ENCODE measurements around the gene DIRAS2. TPM values are rescaled to one million over a fixed set of nuclear protein-coding genes. Genes with fewer than 3 reads are reported as not detected.

The DIRAS2 gene
- total and polyA plus RNA-seq, 2 experiments from 2014 or later, result 0.16 to 1.2 TPM

DNA sequence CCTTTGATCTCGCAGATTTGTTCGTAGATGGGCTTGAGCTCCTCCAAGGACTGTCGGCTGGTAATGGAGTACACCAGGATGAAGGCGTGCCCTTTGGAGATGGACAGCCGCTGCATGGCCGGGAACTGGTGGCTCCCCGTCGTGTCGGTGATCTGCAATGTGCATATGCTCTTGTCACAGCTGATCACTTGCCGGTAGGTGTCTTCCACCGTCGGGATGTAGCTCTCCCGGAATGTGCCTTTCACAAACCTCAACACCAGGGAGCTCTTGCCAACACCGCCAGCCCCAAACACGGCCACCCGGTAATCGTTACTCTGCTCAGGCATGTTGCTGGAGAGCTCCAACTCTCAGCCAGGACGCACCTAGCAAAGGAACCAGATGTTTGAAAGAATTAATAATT is 29.1 kb downstream of the DIRAS2 start:
- H3K9me3 ChIP-seq (ENCODE audit: low read depth), result no peaks in the 10 kb centered on the region
- no peak overlapping the region for H3K4me3 ChIP-seq
- DNase-seq (ENCODE audit: low read depth in 1 of 2, low spot score in 1 of 2), result no peak
- H3K27ac ChIP-seq, result no peak overlapping the region
- no peaks in the 10 kb centered on the region for H3K27me3 ChIP-seq
- no peaks in the 10 kb centered on the region for H3K36me3 ChIP-seq
- no peaks in the 10 kb centered on the region for H3K4me1 ChIP-seq (ENCODE audit: low read depth)
- TF ChIP-seq, protein P1, sequence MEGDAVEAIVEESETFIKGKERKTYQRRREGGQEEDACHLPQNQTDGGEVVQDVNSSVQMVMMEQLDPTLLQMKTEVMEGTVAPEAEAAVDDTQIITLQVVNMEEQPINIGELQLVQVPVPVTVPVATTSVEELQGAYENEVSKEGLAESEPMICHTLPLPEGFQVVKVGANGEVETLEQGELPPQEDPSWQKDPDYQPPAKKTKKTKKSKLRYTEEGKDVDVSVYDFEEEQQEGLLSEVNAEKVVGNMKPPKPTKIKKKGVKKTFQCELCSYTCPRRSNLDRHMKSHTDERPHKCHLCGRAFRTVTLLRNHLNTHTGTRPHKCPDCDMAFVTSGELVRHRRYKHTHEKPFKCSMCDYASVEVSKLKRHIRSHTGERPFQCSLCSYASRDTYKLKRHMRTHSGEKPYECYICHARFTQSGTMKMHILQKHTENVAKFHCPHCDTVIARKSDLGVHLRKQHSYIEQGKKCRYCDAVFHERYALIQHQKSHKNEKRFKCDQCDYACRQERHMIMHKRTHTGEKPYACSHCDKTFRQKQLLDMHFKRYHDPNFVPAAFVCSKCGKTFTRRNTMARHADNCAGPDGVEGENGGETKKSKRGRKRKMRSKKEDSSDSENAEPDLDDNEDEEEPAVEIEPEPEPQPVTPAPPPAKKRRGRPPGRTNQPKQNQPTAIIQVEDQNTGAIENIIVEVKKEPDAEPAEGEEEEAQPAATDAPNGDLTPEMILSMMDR (IDR thresholded peaks at IDR 0.05; ENCODE audit: low read depth, low read length), result no peak

DNA sequence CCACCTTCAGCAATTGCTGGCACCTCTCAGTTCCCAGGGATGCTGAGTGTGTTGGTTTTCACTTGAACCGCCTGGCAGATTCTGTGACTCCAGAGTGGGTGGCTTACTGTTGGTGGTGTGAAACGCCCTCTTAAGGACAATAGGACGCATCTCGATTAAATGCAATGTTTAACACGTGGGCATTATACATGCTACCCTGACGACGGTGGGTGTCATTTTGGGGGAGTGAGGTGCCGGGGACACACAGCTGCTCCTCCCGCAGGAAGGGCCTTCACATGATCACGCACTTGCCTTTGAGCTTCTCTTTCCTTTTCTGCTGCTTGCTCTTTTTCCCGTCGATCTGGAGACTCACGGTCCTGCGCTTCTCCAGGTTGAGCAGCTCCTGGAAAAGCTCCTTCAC is 29.7 kb downstream of the DIRAS2 start:
- H3K4me3 ChIP-seq, result no peak overlapping the region
- TF ChIP-seq, protein P1 (IDR thresholded peaks at IDR 0.05; ENCODE audit: low read depth, low read length), result no peak
- no peak overlapping the region for H3K27ac ChIP-seq
- no peaks in the 10 kb centered on the region for H3K36me3 ChIP-seq
- no peaks in the 10 kb centered on the region for H3K4me1 ChIP-seq (ENCODE audit: low read depth)
- H3K9me3 ChIP-seq (ENCODE audit: low read depth), result no peaks in the 10 kb centered on the region
- no peaks in the 10 kb centered on the region for H3K27me3 ChIP-seq
- DNase-seq (ENCODE audit: low read depth in 1 of 2, low spot score in 1 of 2), result no peak

DNA sequence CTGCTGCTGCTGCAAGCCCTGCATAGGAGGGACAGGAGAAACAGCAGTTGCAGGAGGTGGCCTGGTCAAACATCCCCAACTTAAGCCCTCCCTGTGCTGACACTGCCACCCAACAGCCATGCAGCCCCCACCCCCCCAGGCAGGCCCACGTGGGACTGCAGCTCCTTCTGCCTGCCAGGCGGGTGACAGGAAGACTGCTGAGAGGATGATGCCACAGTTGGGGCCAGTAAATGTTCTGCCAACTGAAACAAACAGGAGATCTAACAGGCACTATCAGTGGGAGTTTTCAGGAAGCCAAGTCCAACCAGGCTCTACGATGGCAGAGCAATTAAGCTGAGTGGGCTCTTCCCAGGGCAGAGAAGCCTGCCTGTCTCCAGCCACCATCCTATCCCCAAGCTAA is 31.1 kb downstream of the DIRAS2 start:
- no peaks in the 10 kb centered on the region for H3K27me3 ChIP-seq
- no peaks in the 10 kb centered on the region for H3K9me3 ChIP-seq (ENCODE audit: low read depth)
- H3K4me1 ChIP-seq (ENCODE audit: low read depth), result no peaks in the 10 kb centered on the region
- H3K36me3 ChIP-seq, result no peaks in the 10 kb centered on the region
- H3K27ac ChIP-seq, result no peak overlapping the region
- no peak overlapping the region for H3K4me3 ChIP-seq
- TF ChIP-seq, protein P1 (IDR thresholded peaks at IDR 0.05; ENCODE audit: low read depth, low read length), result no peak
- DNase-seq (ENCODE audit: low read depth in 1 of 2, low spot score in 1 of 2), result no peak

DNA sequence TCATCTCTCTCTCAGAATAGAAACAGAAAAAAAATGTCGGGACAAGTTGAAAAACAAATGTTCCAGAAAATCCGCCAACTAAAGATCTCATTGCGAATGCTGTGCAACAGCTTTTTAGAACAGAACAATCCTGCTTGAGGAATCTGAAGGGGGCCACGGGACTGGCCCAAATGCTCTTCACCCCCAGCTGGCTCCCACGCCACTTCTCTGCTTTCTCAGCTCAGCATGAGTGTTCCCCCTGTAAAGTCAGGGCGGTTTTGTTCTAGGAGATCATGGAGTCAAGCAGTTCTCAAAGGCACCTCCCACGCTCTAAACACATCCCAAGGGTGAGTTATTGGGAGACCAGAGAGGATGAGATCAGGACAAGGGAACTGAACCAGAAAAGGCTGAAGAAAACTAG is 31.5 kb downstream of the DIRAS2 start:
- Histone ChIP-seq H3K4me1 (ENCODE audit: low read depth) (no peaks in the 10 kb centered on the region), H3K27ac (no peak overlapping the region)
- no peak for DNase-seq (ENCODE audit: low read depth in 1 of 2, low spot score in 1 of 2)

DNA sequence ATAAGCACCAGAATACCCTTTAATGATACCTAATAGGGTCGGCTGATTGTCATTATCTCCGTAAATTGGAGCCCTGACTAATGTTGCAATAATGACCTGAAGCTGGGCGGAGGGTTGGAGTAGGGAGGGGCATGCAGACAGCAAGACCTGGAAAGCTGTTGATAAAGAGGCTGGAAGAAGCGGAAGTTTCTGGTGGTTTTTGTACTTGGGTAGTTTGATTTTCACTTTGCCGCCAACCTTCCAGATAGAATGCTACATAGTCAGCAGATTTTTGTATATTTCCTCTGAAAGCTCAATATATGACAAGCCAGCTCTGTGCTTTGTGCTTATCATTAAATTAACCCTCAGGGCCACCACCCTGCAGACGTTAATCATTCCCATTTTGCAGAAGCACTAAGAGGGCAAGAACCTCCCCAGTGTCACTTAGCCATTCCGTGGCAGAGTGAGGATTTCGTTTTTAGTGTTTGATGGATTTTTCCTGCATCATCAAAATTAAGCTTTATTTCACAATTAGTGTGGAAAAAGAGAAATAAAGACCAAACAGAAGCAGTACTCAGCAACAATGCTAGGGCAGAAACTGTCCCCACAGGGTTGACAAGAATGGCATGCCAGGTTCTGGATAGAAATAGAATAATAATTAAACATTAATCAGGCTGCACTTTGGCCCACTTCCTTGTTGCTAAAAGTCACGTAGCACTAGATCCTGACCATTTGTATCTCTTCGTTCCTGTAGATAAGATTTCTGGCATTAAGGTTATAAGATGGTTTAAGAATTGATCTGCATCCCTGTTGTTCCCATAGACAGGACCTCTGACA is 34.7 kb downstream of the DIRAS2 start:
- TF ChIP-seq, protein P1 (IDR thresholded peaks at IDR 0.05; ENCODE audit: low read depth, low read length), result no peak
- no peaks in the 10 kb centered on the region for H3K4me1 ChIP-seq (ENCODE audit: low read depth)
- H3K27ac ChIP-seq, result no peak overlapping the region
- no peak overlapping the region for H3K4me3 ChIP-seq
- no peaks in the 10 kb centered on the region for H3K27me3 ChIP-seq
- H3K9me3 ChIP-seq (ENCODE audit: low read depth), result no peaks in the 10 kb centered on the region
- no peaks in the 10 kb centered on the region for H3K36me3 ChIP-seq
- no peak for DNase-seq (ENCODE audit: low read depth in 1 of 2, low spot score in 1 of 2)

More for the DNA sequence above, 31.5 kb downstream of the DIRAS2 start:
- Histone ChIP-seq H3K36me3 (no peaks in the 10 kb centered on the region), H3K4me3 (no peak overlapping the region), H3K9me3 (ENCODE audit: low read depth) (no peaks in the 10 kb centered on the region), H3K27me3 (no peaks in the 10 kb centered on the region)
- TF ChIP-seq, protein P1 (IDR thresholded peaks at IDR 0.05; ENCODE audit: low read depth, low read length), result no peak
